ENCODE results near the gene GLI2.

GRCh38 chr2:120783969-120784372, 48.3 kb downstream of the GLI2 start:
- TF ChIP-seq EZH2 (IDR thresholded peaks at IDR 0.05) (no peak), POLR2AphosphoS5 (IDR thresholded peaks at IDR 0.05; ENCODE audit: borderline replicate concordance, low read depth, low read length) (no peak)
